GM12891 (cell line): ENCODE data around the gene BBS2.

Source experiments
- POLR2A ChIP-seq: IDR thresholded peaks from 2 replicates; pipeline ENCODE4 v1.6.1; 2011; ENCODE audit warnings: low read depth, low read length, control low read depth
- POLR2AphosphoS5 ChIP-seq: IDR thresholded peaks from 2 replicates; pipeline ENCODE4 v1.6.1; 2011; ENCODE audit warnings: low read depth, low read length, control low read depth
- TAF1 ChIP-seq: IDR thresholded peaks from 2 replicates; pipeline ENCODE4 v1.6.1; 2011; ENCODE audit warnings: low read depth, low read length, control low read depth

GRCh38 chr16:56510544-56510943 lies 9.3 kb downstream of the BBS2 start:
- TF ChIP-seq POLR2A (no peak), POLR2AphosphoS5 (no peak), TAF1 (no peak)
